ENCODE results near the gene DAZ3.
"Not testable (repeated sequence)": the region's sequence is repeated elsewhere in the genome, so short reads cannot be mapped to it uniquely, and the experiment has no call there.

DAZ3 gene, protein sequence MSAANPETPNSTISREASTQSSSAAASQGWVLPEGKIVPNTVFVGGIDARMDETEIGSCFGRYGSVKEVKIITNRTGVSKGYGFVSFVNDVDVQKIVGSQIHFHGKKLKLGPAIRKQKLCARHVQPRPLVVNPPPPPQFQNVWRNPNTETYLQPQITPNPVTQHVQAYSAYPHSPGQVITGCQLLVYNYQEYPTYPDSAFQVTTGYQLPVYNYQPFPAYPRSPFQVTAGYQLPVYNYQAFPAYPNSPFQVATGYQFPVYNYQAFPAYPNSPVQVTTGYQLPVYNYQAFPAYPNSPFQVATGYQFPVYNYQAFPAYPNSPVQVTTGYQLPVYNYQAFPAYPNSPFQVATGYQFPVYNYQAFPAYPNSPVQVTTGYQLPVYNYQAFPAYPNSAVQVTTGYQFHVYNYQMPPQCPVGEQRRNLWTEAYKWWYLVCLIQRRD
- 0 reads per million in 2 donors for total RNA-seq

DNA sequence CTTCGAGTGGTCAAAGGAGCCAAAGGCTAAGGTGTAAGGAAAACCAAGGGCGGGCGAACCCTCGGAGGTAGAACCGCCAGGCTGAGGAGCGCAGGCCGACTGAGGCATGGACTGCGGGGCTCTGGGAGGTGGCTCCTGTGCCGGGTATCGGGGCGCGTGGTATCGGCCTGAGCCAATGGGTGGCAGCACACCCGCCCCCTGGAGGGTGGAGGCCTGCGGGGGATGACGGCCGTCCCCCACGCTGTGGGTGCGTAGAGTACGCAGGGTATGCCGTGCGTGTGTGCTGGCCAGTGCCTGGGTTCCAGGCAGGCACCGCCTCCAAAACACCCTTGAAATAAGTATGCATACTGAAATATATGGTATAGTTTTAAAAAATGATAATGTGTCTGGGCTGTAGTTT, at the start of gene DAZ3:
Gene DAZ3 (minus strand): TSS at position 101 of the 400 bp plus-strand sequence. CDS start 208 bp downstream, outside the sequence.
- not testable (repeated sequence) for DNase-seq

DNA sequence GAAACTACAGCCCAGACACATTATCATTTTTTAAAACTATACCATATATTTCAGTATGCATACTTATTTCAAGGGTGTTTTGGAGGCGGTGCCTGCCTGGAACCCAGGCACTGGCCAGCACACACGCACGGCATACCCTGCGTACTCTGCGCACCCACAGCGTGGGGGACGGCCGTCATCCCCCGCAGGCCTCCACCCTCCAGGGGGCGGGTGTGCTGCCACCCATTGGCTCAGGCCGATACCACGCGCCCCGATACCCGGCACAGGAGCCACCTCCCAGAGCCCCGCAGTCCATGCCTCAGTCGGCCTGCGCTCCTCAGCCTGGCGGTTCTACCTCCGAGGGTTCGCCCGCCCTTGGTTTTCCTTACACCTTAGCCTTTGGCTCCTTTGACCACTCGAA, 20.4 kb upstream of the DAZ3 start, which contains the start of gene DAZ4:
Gene DAZ4 (plus strand): TSS at position 301 of the 400 bp plus-strand sequence. CDS start 208 bp downstream, outside the sequence.
- DNase-seq = not testable (repeated sequence)

DNA sequence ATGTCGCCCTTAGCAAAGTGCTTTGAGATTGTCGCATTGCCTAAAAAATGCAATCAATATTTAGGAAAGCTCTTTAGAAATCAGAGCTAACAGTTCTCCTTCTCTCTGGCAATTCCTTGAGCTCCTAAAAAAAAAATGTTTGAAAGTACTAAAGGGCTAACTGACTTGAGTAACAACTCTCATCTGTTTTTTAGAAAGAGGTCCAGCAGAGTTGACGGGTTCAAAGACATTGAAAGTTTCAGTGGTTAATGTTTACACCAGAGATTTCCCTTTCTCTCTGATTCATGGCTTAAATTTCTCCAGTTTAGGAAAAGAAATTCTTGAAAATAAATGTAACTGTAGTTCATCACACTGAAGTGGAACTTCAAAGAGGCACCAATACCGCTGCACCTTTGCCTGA, 11.9 kb upstream of the DAZ3 start:
- DNase-seq = not testable (repeated sequence)

DNA sequence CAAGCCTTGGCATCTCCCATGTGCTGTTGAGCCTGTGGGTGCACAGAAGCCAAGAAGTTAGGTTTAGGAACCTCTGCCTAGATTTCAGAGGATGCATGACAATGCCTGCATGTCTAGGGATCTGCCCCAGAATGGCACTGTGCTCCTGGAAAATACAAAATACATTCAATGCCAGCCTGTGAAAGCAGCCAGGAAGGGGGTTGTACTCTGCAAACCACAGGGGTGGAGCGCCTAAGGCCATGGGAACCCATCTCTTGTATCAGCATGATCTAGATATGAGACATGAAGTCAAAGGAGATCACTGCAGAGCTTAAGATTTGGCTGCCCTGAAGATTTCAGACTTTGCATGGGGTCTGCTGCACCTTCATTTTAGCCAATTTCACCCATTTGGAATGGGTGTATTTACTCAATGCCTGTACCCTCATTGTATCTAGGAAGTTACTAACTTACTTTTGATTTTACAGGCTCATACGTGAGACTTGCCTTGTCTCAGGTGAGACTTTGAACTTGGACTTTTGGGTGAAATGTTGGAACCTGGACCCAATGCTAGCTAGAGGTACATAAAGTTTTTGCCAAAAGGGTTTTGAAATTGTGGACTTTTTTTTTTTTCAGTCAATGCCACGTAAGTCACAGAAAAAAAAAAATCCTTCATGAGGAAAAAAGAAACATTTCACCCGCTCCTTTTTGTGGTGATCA, 11.1 kb upstream of the DAZ3 start:
- DNase-seq = not testable (repeated sequence)

DNA sequence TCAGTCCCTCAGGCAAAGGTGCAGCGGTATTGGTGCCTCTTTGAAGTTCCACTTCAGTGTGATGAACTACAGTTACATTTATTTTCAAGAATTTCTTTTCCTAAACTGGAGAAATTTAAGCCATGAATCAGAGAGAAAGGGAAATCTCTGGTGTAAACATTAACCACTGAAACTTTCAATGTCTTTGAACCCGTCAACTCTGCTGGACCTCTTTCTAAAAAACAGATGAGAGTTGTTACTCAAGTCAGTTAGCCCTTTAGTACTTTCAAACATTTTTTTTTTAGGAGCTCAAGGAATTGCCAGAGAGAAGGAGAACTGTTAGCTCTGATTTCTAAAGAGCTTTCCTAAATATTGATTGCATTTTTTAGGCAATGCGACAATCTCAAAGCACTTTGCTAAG, 8.6 kb upstream of the DAZ3 start:
- DNase-seq = not testable (repeated sequence)

Data from T-helper 2 cell (primary cell).